ENCODE measurements around the gene ZBTB43. TPM values are rescaled to one million over a fixed set of nuclear protein-coding genes. Genes with fewer than 3 reads are reported as not detected.

ZBTB43 gene
- total RNA-seq, 2 donors from 2014 or later, result 12.5 to 17.0 TPM

- DNase-seq (ENCODE audit: low spot score), result no peak
- no peaks in the 10 kb centered on the region for H3K9me3 ChIP-seq
- H3K36me3 ChIP-seq, result no peaks in the 10 kb centered on the region
- H3K4me3 ChIP-seq, result no peak overlapping the region
- TF ChIP-seq, protein P1, sequence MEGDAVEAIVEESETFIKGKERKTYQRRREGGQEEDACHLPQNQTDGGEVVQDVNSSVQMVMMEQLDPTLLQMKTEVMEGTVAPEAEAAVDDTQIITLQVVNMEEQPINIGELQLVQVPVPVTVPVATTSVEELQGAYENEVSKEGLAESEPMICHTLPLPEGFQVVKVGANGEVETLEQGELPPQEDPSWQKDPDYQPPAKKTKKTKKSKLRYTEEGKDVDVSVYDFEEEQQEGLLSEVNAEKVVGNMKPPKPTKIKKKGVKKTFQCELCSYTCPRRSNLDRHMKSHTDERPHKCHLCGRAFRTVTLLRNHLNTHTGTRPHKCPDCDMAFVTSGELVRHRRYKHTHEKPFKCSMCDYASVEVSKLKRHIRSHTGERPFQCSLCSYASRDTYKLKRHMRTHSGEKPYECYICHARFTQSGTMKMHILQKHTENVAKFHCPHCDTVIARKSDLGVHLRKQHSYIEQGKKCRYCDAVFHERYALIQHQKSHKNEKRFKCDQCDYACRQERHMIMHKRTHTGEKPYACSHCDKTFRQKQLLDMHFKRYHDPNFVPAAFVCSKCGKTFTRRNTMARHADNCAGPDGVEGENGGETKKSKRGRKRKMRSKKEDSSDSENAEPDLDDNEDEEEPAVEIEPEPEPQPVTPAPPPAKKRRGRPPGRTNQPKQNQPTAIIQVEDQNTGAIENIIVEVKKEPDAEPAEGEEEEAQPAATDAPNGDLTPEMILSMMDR (IDR thresholded peaks at IDR 0.05), result no peak
- H3K27ac ChIP-seq, result no peak overlapping the region
- no peaks in the 10 kb centered on the region for H3K4me1 ChIP-seq (ENCODE audit: control insufficient read depth in 1 of 2, low read depth in 2 of 2)
- no peaks in the 10 kb centered on the region for H3K27me3 ChIP-seq (replicated peaks; ENCODE audit: insufficient read depth)
- ATAC-seq (ENCODE audit: insufficient number of reproducible peaks, low FRiP score, low read depth), result no peak
These were observed 45.8 kb upstream of the ZBTB43 start for GRCh38 chr9:126758916-126759585.

DNA sequence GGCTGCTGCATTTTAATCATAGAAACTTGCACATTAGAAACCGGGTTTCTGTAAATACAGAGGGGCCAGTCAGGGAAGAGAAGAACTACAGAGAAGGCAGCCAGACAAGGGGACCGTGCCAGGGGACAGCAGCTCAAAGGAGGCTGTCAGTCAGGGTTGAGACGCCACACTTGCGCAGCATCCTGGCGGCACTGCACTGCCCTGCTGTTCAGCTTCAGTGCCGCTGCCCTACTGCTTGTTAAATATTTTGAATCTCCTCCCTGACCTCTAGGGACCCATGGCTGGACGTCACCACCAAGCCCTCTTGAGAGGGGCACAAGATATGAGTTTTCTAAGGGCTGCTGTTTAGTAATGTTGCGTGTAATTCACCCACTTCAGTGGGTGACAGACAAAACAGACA, 43.6 kb upstream of the ZBTB43 start:
- Histone ChIP-seq H3K27me3 (replicated peaks; ENCODE audit: insufficient read depth) (no peaks in the 10 kb centered on the region), H3K36me3 (no peaks in the 10 kb centered on the region), H3K9me3 (no peaks in the 10 kb centered on the region), H3K27ac (no peak overlapping the region), H3K4me1 (ENCODE audit: control insufficient read depth in 1 of 2, low read depth in 2 of 2) (no peaks in the 10 kb centered on the region), H3K4me3 (no peak overlapping the region)
- TF ChIP-seq, protein P1 (IDR thresholded peaks at IDR 0.05), result no peak
- no peak for ATAC-seq (ENCODE audit: insufficient number of reproducible peaks, low FRiP score, low read depth)
- no peak for DNase-seq (ENCODE audit: low spot score)

- no peak overlapping the region for H3K4me3 ChIP-seq
- no peaks in the 10 kb centered on the region for H3K27me3 ChIP-seq (replicated peaks; ENCODE audit: insufficient read depth)
- no peaks in the 10 kb centered on the region for H3K4me1 ChIP-seq (ENCODE audit: control insufficient read depth in 1 of 2, low read depth in 2 of 2)
- no peaks in the 10 kb centered on the region for H3K36me3 ChIP-seq
- DNase-seq (ENCODE audit: low spot score) (no peak), ATAC-seq (ENCODE audit: insufficient number of reproducible peaks, low FRiP score, low read depth) (no peak)
- TF ChIP-seq, protein P1 (IDR thresholded peaks at IDR 0.05), result no peak
- no peaks in the 10 kb centered on the region for H3K9me3 ChIP-seq
- no peak overlapping the region for H3K27ac ChIP-seq
These were observed 41.6 kb upstream of the ZBTB43 start for GRCh38 chr9:126763130-126763764.

- H3K4me1 ChIP-seq (ENCODE audit: control insufficient read depth in 1 of 2, low read depth in 2 of 2), result no peaks in the 10 kb centered on the region
- TF ChIP-seq, protein P1 (IDR thresholded peaks at IDR 0.05), result no peak
- DNase-seq (ENCODE audit: low spot score) (no peak), ATAC-seq (ENCODE audit: insufficient number of reproducible peaks, low FRiP score, low read depth) (no peak)
- no peak overlapping the region for H3K4me3 ChIP-seq
- H3K36me3 ChIP-seq, result no peaks in the 10 kb centered on the region
- no peak overlapping the region for H3K27ac ChIP-seq
- peaks cover 5% of the 10 kb centered on the region for H3K9me3 ChIP-seq
- H3K27me3 ChIP-seq (replicated peaks; ENCODE audit: insufficient read depth), result no peaks in the 10 kb centered on the region
These were observed 31.7 kb upstream of the ZBTB43 start for GRCh38 chr9:126773004-126773607.

GRCh38 chr9:126775926-126776325, 28.9 kb upstream of the ZBTB43 start:
- no peaks in the 10 kb centered on the region for H3K9me3 ChIP-seq
- no peaks in the 10 kb centered on the region for H3K4me1 ChIP-seq (ENCODE audit: control insufficient read depth in 1 of 2, low read depth in 2 of 2)
- H3K27ac ChIP-seq, result no peak overlapping the region
- H3K36me3 ChIP-seq, result no peaks in the 10 kb centered on the region
- no peaks in the 10 kb centered on the region for H3K27me3 ChIP-seq (replicated peaks; ENCODE audit: insufficient read depth)
- ATAC-seq (ENCODE audit: insufficient number of reproducible peaks, low FRiP score, low read depth) (no peak), DNase-seq (ENCODE audit: low spot score) (no peak)
- TF ChIP-seq, protein P1 (IDR thresholded peaks at IDR 0.05), result no peak
- H3K4me3 ChIP-seq, result no peak overlapping the region

Measured in thoracic aorta (tissue), 2 donors.